IMR-90 (cell line): Measurements from ENCODE around the gene HLA-DQA1. TPM values are rescaled to one million over a fixed set of nuclear protein-coding genes. Genes with fewer than 3 reads are reported as not detected.

Source experiments
- ATAC-seq: fragments of 200-7000 bp; cut with Tn5 transposase; 2 replicates; pipeline ENCODE4 v1.9.1; 2020; ENCODE audit warnings: low read depth, mild to moderate bottlenecking, moderate library complexity
- BruUV-seq: library from RNA; stranded (reverse); fragments of 400-500 nt; replicated peaks from 2 replicates; lab custom pipeline; 2021; lab: Mats Ljungman, UMichigan
- CTCF ChIA-PET: fragments of 300-600 bp; formaldehyde crosslinking; extraction: SDS; loops from one replicate; lab custom pipeline; 2021; ENCODE audit warnings: antibody characterized with exemption; lab: Yijun Ruan, JAX
- POLR2A ChIA-PET: fragments of 300-600 bp; sonication (Branson Sonifier 250); formaldehyde crosslinking; loops from one replicate; lab custom pipeline; 2022; ENCODE audit warnings: antibody characterized with exemption; ENCODE audit not compliant: unreplicated experiment; lab: Charles Lee
- DNase-seq: peaks from one replicate; pipeline ENCODE4 v3.0.0; 2013
- H2AFZ ChIP-seq: replicated peaks from 2 replicates; pipeline ENCODE3; 2013; ENCODE audit warnings: low read length, mild to moderate bottlenecking; ENCODE audit not compliant: poor library complexity
- H2AK5ac ChIP-seq: 2 replicates; pipeline ENCODE4 v1.6.1; 2013; ENCODE audit warnings: low read depth, low read length, inconsistent platforms
- H2AK9ac ChIP-seq: replicated peaks from 2 replicates; pipeline ENCODE3; 2013; ENCODE audit warnings: mild to moderate bottlenecking, low read depth, low read length, moderate library complexity; ENCODE audit not compliant: poor library complexity
- H2BK120ac ChIP-seq: 2 replicates; pipeline ENCODE4 v1.6.1; 2013; ENCODE audit warnings: low read depth, low read length, inconsistent platforms
- H2BK15ac ChIP-seq: 3 replicates; pipeline ENCODE4 v1.6.1; 2013; ENCODE audit warnings: low read depth, low read length, inconsistent platforms
- H2BK20ac ChIP-seq: 2 replicates; pipeline ENCODE4 v1.6.1; 2013; ENCODE audit warnings: low read depth, mild to moderate bottlenecking, inconsistent platforms, low read length, moderate library complexity
- H2BK5ac ChIP-seq: 2 replicates; pipeline ENCODE4 v1.6.1; 2013; ENCODE audit warnings: mild to moderate bottlenecking, low read depth, low read length, inconsistent platforms; ENCODE audit not compliant: poor library complexity, severe bottlenecking
- H3K14ac ChIP-seq: replicated peaks from 2 replicates; pipeline ENCODE4 v1.6.1; 2013; ENCODE audit warnings: low read depth, low read length, inconsistent platforms
- H3K18ac ChIP-seq: 2 replicates; pipeline ENCODE4 v1.6.1; 2013; ENCODE audit warnings: low read depth, low read length, control low read depth
- H3K23ac ChIP-seq: 2 replicates; pipeline ENCODE4 v1.6.1; 2013; ENCODE audit warnings: low read depth, low read length, inconsistent platforms
- H3K27ac ChIP-seq: 2 replicates; pipeline ENCODE4 v1.5.1; 2013; ENCODE audit warnings: mild to moderate bottlenecking, control low read depth, low read length; ENCODE audit not compliant: insufficient read depth
- H3K27me3 ChIP-seq: 2 replicates; pipeline ENCODE4 v1.6.1; 2013; ENCODE audit warnings: low read length; ENCODE audit not compliant: control insufficient read depth, insufficient read depth
- H3K36me3 ChIP-seq: 2 replicates; pipeline ENCODE4 v1.6.1; 2013; ENCODE audit warnings: low read length, mixed read lengths; ENCODE audit not compliant: control insufficient read depth, insufficient read depth
- H3K4ac ChIP-seq: 2 replicates; pipeline ENCODE4 v1.6.1; 2013; ENCODE audit warnings: low read depth, low read length, inconsistent platforms
- H3K4me1 ChIP-seq: 2 replicates; pipeline ENCODE4 v1.6.1; 2013; ENCODE audit warnings: low read length, mixed read lengths; ENCODE audit not compliant: control insufficient read depth, insufficient read depth
- H3K4me2 ChIP-seq: 2 replicates; pipeline ENCODE4 v1.6.1; 2013; ENCODE audit warnings: low read depth, mild to moderate bottlenecking, control low read depth, low read length, moderate library complexity
- H3K4me3 ChIP-seq: 2 replicates; pipeline ENCODE4 v1.5.1; 2013; ENCODE audit warnings: low read depth, mild to moderate bottlenecking, control low read depth, low read length, moderate library complexity; ENCODE audit not compliant: insufficient read depth
- H3K56ac ChIP-seq: 2 replicates; pipeline ENCODE4 v1.6.1; 2013; ENCODE audit warnings: low read length, inconsistent platforms; ENCODE audit not compliant: insufficient read depth; ENCODE audit errors: extremely low read depth
- H3K79me1 ChIP-seq, 2 experiments: 2 replicates each; pipeline ENCODE4 v1.6.1; 2013; ENCODE audit warnings: low read length in 2 of 2, inconsistent platforms in 1 of 2, low read depth in 1 of 2
- H3K9ac ChIP-seq: 2 replicates; pipeline ENCODE4 v1.6.1; 2013; ENCODE audit warnings: low read depth, low read length, control low read depth
- H3K9me1 ChIP-seq: 2 replicates; pipeline ENCODE4 v1.6.1; 2013; ENCODE audit warnings: low read length, inconsistent platforms; ENCODE audit not compliant: insufficient read depth
- H3K9me3 ChIP-seq: 2 replicates; pipeline ENCODE4 v1.6.1; 2013; ENCODE audit warnings: low read length; ENCODE audit not compliant: control insufficient read depth, insufficient read depth
- H4K20me1 ChIP-seq: 2 replicates; pipeline ENCODE4 v1.6.1; 2013; ENCODE audit warnings: low read length, inconsistent platforms; ENCODE audit not compliant: insufficient read depth
- H4K5ac ChIP-seq: 2 replicates; pipeline ENCODE4 v1.6.1; 2013; ENCODE audit warnings: mild to moderate bottlenecking, low read depth, low read length, control low read depth
- H4K8ac ChIP-seq, 2 experiments: 2 replicates each; pipeline ENCODE4 v1.6.1; 2013; ENCODE audit warnings: low read depth in 2 of 2, low read length in 2 of 2, control low read depth in 1 of 2, inconsistent platforms in 1 of 2
- H4K91ac ChIP-seq: 2 replicates; pipeline ENCODE4 v1.6.1; 2013; ENCODE audit warnings: low read depth, low read length, inconsistent platforms; ENCODE audit not compliant: insufficient read depth
- BHLHE40 ChIP-seq: fragments of 150-350 bp; IDR thresholded peaks from 2 replicates; pipeline ENCODE4 v1.6.1; 2016; ENCODE audit warnings: mild to moderate bottlenecking, low read depth, low read length
- CEBPB ChIP-seq: IDR thresholded peaks from 2 replicates; pipeline ENCODE4 v1.6.1; 2012; ENCODE audit warnings: low read depth, low read length, improper control_type of control experiment
- MAFK ChIP-seq: IDR thresholded peaks from 2 replicates; pipeline ENCODE4 v1.6.1; 2012; ENCODE audit warnings: low read depth, low read length, improper control_type of control experiment
- NFE2L2 ChIP-seq: fragments of 150-350 bp; IDR thresholded peaks from 2 replicates; pipeline ENCODE4 v1.6.1; 2016; ENCODE audit warnings: low read depth, mild to moderate bottlenecking, low read length
- POLR2A ChIP-seq: IDR thresholded peaks from 2 replicates; pipeline ENCODE4 v1.6.1; 2012; ENCODE audit warnings: mild to moderate bottlenecking, low read depth, low read length
- RCOR1 ChIP-seq: IDR thresholded peaks from 2 replicates; pipeline ENCODE4 v1.6.1; 2012; ENCODE audit warnings: mild to moderate bottlenecking, low read length, improper control_type of control experiment; ENCODE audit not compliant: insufficient replicate concordance
- WGBS, 2 experiments: methylation state at CpG; one replicate each; pipeline versions ENCODE4 v1.1.5 to v1.1.7; 2013; ENCODE audit warnings: missing lambda C conversion rate in 2 of 2; ENCODE audit not compliant: insufficient read length in 1 of 2; ENCODE audit errors: extremely low coverage in 2 of 2; 5-methylcytosine and 5-hydroxymethylcytosine counted together
- dilution Hi-C: fragments of 300-500 bp; cut with HindIII; formaldehyde crosslinking; loops from one replicate; pipeline ENCODE4 v1.14.3; 2018; ENCODE audit warnings: low sequenced_read_pairs; ENCODE audit not compliant: unreplicated experiment
- in situ Hi-C: fragments of 300-500 bp; cut with MboI; formaldehyde crosslinking; loops from 3 replicates; pipeline ENCODE4 v1.14.3; 2019; ENCODE audit warnings: low sequenced_read_pairs, inconsistent platforms, mixed read lengths
- intact Hi-C: fragments of 100-400 bp; cut with micrococcal nuclease; formaldehyde crosslinking; loops from 2 replicates; pipeline ENCODE4 v1.10.0; 2022
- polyA plus RNA-seq, 3 experiments: library from polyadenylated mRNA; depleted of rRNA; stranded (reverse); fragments of >200 nt; gene quantifications; 2 replicates each; pipeline ENCODE4 v1.2.3, GENCODE V29; 2012; ENCODE audit warnings: low replicate concordance in 1 of 3
- total RNA-seq: library from RNA; depleted of rRNA; stranded (reverse); fragments of >200 nt; gene quantifications from 2 replicates; pipeline ENCODE4 v1.2.3, GENCODE V29; 2012
- TF ChIP-seq, protein P1 (sequence below): conservative IDR thresholded peaks from 2 replicates; pipeline ENCODE4 v1.5.1; 2012; ENCODE audit warnings: mild to moderate bottlenecking, low read depth, low read length, improper control_type of control experiment
- TF ChIP-seq, protein P2 (sequence below): fragments of 150-350 bp; IDR thresholded peaks from 2 replicates; pipeline ENCODE4 v1.6.1; 2016; ENCODE audit warnings: low read depth, mild to moderate bottlenecking, low read length, moderate library complexity, borderline replicate concordance

The HLA-DQA1 gene
- total and polyA plus RNA-seq, 2 of the 4 experiments (the other 2 are of a cell fraction), result not detected

DNA sequence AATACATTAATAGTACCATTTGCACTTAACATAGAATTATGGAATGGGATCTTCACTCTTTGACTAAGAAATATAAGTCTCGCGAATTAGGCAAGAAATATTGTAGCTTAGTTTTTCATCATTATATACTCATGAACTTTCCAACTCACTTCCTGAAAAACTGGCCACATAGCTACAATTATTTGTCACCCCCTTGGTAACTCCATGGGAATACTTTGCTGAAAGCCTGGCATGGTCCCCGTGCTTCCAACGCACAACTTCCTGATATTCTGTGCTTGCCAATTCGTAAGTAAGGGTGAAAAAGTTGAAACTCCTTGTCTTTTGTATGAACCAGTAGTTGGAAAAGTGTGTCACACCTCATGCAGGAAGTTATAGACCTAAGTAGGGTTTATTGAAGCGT, 23.7 kb upstream of the HLA-DQA1 start:
- H3K79me1 ChIP-seq, result no peaks in the 10 kb centered on the region
- dilution Hi-C loops (no loop called here), intact Hi-C loops (no loop called here), in situ Hi-C loops (no loop called here)
- H2AFZ ChIP-seq, result no peak overlapping the region
- H2BK20ac ChIP-seq, result no peak overlapping the region
- POLR2A ChIA-PET, result no interaction called here
- H2BK5ac ChIP-seq, result no peak overlapping the region
- no peaks in the 10 kb centered on the region for H3K27me3 ChIP-seq
- CTCF ChIA-PET, result no interaction called here
- no peak overlapping the region for H4K5ac ChIP-seq
- no peaks in the 10 kb centered on the region for H3K36me3 ChIP-seq
- no peak overlapping the region for H4K91ac ChIP-seq
- no peak overlapping the region for H2AK9ac ChIP-seq
- no peak overlapping the region for H3K4me2 ChIP-seq
- no peaks in the 10 kb centered on the region for H3K9me3 ChIP-seq
- no peak overlapping the region for H3K27ac ChIP-seq
- H3K56ac ChIP-seq, result no peak overlapping the region
- H3K4me1 ChIP-seq, result no peaks in the 10 kb centered on the region
- no peaks in the 10 kb centered on the region for H3K9me1 ChIP-seq
- DNase-seq, result no peak
- no peak overlapping the region for H3K4ac ChIP-seq
- no CpG with 5 or more reads among the region's 6 CpGs for WGBS, 2 experiments
- no peak overlapping the region for H3K9ac ChIP-seq
- no peak for TF ChIP-seq NFE2L2
- no peak for TF ChIP-seq MAFK
- TF ChIP-seq CEBPB, result no peak
- TF ChIP-seq, protein P1, sequence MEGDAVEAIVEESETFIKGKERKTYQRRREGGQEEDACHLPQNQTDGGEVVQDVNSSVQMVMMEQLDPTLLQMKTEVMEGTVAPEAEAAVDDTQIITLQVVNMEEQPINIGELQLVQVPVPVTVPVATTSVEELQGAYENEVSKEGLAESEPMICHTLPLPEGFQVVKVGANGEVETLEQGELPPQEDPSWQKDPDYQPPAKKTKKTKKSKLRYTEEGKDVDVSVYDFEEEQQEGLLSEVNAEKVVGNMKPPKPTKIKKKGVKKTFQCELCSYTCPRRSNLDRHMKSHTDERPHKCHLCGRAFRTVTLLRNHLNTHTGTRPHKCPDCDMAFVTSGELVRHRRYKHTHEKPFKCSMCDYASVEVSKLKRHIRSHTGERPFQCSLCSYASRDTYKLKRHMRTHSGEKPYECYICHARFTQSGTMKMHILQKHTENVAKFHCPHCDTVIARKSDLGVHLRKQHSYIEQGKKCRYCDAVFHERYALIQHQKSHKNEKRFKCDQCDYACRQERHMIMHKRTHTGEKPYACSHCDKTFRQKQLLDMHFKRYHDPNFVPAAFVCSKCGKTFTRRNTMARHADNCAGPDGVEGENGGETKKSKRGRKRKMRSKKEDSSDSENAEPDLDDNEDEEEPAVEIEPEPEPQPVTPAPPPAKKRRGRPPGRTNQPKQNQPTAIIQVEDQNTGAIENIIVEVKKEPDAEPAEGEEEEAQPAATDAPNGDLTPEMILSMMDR, result no peak
- TF ChIP-seq BHLHE40, result no peak
- TF ChIP-seq, protein P2, sequence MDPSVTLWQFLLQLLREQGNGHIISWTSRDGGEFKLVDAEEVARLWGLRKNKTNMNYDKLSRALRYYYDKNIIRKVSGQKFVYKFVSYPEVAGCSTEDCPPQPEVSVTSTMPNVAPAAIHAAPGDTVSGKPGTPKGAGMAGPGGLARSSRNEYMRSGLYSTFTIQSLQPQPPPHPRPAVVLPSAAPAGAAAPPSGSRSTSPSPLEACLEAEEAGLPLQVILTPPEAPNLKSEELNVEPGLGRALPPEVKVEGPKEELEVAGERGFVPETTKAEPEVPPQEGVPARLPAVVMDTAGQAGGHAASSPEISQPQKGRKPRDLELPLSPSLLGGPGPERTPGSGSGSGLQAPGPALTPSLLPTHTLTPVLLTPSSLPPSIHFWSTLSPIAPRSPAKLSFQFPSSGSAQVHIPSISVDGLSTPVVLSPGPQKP, result no peak
- TF ChIP-seq RCOR1, result no peak
- no peak for TF ChIP-seq POLR2A
- ATAC-seq, result no peak
- H3K18ac ChIP-seq, result no peak overlapping the region
- no peaks in the 10 kb centered on the region for H4K20me1 ChIP-seq
- no peak overlapping the region for H2BK15ac ChIP-seq
- no peak overlapping the region for H2BK120ac ChIP-seq
- no peak overlapping the region for H3K23ac ChIP-seq
- H2AK5ac ChIP-seq, result no peak overlapping the region
- no peak overlapping the region for H3K4me3 ChIP-seq
- BruUV-seq, result no TSS peak
- H3K14ac ChIP-seq, result no peak overlapping the region
- no peak overlapping the region for H4K8ac ChIP-seq
